ENCODE measurements around the gene IGFLR1. TPM values are rescaled to one million over a fixed set of nuclear protein-coding genes. Genes with fewer than 3 reads are reported as not detected.

Gene IGFLR1, protein sequence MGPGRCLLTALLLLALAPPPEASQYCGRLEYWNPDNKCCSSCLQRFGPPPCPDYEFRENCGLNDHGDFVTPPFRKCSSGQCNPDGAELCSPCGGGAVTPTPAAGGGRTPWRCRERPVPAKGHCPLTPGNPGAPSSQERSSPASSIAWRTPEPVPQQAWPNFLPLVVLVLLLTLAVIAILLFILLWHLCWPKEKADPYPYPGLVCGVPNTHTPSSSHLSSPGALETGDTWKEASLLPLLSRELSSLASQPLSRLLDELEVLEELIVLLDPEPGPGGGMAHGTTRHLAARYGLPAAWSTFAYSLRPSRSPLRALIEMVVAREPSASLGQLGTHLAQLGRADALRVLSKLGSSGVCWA
- 0.49 and 1.6 TPM in 2 replicates for total RNA-seq (2014; rRNA removed; shearing (Covaris generic))
- 4.9 and 12.9 TPM in 2 replicates for polyA plus RNA-seq (2014; cell fraction: nucleus; rRNA removed)

DNA sequence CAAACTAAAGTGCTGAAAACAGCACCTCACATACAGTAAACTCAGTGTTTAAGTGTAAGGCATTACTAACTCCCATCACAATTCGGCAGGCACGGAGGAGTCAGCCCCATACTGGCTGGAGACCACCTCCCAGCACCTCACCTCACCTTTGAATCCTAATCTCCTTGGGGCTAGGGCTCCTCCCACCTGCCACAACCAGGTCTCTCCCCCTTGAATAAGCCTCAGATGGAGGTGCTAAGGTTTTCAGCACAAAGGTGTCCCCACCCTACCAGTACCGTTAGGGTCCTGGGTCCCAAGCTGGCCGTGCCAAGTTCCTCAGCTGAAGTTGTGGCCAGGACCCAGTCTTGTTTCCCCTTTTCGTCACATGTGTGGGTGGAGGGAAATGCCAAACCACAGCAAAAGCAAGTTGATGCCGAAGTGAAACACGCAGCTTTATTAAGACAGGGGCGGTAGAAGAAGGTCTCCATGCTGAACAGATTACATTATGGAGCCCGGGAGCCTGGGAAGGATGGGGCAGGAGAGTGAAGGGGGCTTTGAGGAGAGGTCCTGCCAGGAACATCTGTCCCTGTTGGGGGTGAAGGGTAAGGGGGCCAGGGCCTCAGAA is at the start of gene IGFLR1:
Gene IGFLR1, minus strand, starts transcription at position 332 of the 604 bp plus-strand sequence. CDS start 1,272 bp downstream, outside the sequence.
- DNase-seq (ENCODE audit: extremely low read depth, low read depth): no peak

DNA sequence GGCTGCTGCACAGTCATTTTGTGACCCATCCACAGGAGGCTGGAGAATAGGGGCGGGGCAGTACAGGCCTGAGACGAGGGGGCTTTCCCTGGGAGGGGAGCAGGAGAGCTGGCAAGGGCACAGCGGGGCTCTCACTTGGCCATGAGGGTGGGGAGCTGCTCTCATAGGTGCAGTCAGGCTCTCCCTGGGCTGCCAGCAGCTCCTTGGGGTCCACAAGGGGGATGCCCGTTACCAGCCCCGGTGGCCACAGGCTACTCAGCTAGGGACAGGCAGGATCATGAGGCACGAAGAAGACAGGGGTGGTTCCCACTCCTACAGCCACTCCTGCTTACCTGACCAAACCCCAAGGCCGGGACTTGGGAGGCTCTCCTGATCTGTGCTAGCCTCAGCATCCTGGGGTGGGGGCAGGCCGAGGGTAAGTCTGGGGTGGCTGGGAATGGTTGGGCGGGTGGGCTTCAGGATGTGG is 49.6 kb upstream of the IGFLR1 start:
- no peak for DNase-seq (ENCODE audit: extremely low read depth, low read depth)

DNA sequence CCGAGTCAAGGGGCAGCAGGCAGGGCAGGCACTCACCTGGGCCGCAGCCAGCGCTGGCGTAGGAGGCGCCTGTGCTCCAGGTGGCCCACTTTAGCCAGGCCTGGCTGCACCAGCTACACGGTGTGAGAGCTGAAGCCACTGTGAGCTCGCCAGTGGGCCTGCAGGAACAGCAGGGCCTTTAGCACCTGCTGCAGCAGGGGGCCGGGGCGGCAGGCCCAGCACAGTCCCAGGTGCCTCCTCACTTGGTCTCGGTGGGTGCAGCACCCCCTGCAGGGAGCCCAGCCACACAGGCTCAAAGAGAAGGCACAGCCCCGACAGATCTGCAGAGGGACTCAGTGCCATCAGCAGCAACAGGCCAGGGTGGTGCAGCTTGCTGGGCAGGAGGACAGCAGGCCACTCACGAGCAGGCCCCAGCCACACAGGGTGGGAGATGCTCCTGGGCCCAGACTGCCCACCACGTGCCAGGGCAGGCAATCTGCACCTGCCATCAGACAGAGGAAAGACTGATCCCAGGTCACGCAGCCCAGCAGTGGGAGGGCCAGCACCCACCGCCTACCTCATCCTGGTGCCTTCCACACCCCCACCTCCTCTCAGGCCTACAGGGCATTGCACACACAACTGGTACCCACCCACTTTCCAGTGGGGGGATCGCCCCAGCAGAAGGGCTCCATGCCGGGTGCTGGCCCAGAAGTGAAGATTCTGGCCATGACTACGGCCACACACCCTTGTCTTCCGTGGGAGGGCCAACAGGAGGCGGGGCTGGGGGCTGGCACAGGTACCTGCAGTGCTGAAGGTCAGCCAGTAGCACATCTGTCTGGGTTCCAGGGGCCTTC is 48.9 kb upstream of the IGFLR1 start:
- no peak for DNase-seq (ENCODE audit: extremely low read depth, low read depth)

GRCh38 chr19:35789978-35790944 is 48.0 kb upstream of the IGFLR1 start:
- DNase-seq (ENCODE audit: extremely low read depth, low read depth): no peak

- DNase-seq (ENCODE audit: extremely low read depth, low read depth): no peak
These were observed 47.1 kb upstream of the IGFLR1 start for GRCh38 chr19:35789195-35789977.

DNA sequence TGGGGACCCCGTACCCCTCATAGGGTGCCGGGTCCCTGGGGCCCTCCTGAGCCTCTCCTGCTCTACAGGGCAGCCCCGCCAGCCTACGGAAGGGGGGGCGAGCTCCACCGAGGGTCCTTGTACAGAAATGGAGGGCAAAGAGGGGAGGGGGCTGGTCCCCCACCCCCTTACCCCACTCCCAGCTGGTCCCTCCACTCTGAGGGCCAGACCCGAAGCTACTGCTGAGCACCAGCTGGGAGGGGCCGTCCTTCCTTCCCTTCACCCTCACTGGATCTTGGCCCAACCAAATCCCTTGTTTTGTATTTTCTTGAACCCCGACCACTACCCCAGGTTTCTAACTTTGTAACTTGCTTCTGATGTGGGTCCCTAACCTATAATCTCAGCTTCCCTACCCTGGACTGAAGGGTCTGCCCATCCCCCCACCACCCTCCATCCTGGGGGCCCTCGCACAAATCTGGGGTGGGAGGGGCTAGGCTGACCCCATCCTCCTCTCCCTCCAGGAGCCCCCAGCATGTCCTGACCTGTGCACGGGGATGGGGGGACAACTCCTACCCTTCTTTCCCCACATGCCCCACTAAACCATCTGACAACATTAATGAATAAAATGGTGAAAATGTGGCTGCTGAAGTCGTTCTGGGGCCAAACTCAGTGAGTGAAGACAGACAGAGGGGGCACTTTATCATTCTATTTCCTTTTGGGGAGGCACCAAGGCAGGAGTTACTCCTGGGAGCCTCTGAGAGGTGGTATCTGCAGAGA is 46.1 kb upstream of the IGFLR1 start:
- DNase-seq (ENCODE audit: extremely low read depth, low read depth): no peak

DNA sequence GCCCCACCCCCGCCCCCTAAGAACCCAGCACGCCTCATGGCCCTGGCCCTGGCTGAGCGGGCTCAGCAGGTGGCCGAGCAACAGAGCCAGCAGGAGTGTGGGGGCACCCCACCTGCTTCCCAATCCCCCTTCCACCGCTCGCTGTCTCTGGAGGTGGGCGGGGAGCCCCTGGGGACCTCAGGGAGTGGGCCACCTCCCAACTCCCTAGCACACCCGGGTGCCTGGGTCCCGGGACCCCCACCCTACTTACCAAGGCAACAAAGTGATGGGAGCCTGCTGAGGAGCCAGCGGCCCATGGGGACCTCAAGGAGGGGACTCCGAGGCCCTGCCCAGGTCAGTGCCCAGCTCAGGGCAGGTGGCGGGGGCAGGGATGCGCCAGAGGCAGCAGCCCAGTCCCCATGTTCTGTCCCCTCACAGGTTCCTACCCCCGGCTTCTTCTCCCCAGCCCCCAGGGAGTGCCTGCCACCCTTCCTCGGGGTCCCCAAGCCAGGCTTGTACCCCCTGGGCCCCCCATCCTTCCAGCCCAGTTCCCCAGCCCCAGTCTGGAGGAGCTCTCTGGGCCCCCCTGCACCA is 45.1 kb upstream of the IGFLR1 start:
- DNase-seq (ENCODE audit: extremely low read depth, low read depth): no peak

DNA sequence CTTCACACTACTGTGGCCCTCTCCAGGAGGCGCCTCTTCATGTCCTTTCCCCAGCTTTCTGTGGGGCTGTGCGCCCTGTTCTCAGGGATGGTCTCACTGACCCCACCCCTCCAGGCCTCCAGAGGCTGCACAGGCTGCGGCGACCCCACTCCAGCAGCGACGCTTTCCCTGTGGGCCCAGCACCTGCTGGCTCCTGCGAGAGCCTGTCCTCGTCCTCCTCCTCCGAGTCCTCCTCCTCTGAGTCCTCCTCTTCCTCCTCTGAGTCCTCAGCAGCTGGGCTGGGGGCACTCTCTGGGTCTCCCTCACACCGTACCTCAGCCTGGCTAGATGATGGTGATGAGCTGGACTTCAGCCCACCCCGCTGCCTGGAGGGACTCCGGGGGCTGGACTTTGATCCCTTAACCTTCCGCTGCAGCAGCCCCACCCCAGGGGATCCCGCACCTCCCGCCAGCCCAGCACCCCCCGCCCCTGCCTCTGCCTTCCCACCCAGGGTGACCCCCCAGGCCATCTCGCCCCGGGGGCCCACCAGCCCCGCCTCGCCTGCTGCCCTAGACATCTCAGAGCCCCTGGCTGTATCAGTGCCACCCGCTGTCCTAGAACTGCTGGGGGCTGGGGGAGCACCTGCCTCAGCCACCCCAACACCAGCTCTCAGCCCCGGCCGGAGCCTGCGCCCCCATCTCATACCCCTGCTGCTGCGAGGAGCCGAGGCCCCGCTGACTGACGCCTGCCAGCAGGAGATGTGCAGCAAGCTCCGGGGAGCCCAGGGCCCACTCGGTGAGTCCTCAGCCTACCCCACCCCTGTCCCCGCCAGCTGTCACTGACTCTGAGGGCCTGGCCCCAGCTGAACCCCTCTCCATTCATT is 44.3 kb upstream of the IGFLR1 start:
- no peak for DNase-seq (ENCODE audit: extremely low read depth, low read depth)

DNA sequence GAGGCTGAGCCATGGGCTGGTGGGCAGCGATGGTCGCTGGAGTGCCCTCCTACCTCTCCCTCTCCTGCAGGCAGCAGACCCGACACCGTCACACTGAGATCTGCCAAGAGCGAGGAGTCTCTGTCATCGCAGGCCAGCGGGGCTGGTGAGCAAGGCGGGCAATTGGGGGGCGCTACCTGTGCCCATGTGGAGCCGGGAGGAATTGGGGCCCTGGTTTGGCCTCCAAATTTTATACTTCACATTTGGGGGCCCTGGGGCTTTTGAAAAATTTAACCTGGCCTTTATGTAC is 43.0 kb upstream of the IGFLR1 start:
- no peak for DNase-seq (ENCODE audit: extremely low read depth, low read depth)

DNA sequence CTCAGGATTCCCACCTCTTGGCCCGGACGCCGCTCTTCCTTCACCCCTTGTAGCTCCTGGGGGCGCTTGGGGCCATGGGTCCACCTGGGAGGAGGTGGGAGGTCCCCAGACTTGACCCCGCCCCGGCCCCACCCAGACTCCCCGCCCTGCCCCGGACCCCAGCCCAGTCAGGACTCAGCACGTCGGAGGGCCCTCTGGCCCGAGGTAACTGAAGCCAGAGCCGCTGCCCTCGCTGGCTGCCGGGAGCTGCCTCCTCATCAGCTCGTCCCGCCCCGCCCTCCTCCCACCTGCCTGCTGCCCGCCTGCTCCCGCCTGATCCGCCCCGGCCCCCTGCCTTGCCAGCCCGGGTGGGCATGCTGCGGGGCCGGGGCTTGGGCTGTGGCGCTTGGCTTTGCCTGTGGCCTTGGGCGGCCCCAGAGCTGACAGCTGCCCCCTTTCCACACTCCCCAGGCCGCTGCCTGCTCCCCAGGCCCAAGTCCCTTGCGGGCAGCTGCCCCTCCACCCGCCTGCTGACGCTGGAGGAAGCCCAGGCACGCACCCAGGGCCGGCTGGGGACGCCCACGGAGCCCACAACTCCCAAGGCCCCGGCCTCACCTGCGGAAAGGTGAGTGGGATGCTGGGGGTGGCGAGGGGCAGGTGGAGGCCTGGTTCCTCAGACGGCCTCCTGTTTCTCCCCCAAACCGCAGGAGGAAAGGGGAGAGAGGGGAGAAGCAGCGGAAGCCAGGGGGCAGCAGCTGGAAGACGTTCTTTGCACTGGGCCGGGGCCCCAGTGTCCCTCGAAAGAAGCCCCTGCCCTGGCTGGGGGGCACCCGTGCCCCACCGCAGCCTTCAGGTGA is 42.5 kb upstream of the IGFLR1 start:
- no peak for DNase-seq (ENCODE audit: extremely low read depth, low read depth)

DNA sequence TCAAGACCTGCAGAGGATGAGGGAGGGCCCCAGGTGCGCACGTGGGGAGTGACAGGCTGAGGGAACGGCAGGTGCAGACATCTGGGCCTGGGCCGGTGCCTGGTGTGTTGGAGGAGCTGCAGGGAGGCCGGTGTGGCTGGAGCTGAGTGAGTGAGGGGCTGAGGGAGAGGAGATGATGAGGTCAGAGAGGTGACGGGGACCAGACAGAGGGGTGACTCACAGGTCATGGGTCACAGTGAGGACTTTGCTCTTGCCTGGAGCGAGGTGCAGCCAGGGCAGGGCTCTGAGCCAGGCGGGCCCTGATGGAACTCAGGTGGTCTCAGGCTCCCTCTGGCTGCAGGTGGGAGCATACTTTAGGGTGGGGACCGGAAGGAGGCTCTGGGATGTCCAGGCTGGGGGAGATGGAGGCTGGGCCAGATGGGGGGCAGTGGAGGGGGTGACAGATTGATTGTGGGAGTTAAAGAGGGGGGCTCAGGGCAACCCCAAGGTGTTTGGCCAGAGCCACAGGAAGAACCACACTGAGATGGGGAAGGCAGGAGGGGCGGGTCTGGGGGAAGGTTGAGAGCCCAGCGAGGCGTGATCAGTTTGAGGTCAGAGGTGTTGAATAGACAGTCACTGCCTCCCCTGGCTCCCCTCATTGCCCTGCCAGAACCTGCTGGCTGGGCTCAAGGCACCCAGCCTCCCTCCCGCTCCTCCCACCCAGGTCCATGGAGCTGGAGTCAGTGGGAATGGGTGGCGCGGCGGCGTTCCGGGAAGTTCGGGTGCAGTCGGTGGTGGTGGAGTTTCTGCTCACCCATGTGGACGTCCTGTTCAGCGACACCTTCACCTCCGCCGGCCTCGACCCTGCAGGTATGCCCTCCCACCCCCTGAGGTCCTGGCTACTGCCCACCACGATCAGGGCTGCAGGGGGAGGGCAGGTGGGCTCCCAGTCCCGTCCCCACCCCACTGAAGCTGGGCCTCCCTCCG is 41.5 kb upstream of the IGFLR1 start:
- no peak for DNase-seq (ENCODE audit: extremely low read depth, low read depth)

DNA sequence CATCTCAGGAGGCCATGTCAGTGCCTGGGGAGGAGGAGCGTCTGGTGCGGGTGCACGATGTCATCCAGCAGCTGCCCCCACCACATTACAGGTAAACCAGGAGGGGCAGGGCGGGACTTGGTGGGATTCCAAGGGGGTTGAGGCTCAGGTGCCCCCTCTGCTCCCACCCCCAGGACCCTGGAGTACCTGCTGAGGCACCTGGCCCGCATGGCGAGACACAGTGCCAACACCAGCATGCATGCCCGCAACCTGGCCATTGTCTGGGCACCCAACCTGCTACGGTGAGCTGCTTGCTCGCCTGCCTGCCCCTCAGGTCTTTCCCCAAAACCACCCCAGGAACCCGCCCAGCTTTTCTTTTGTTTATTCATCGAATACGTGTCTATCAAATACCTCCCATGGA is 40.3 kb upstream of the IGFLR1 start:
- DNase-seq (ENCODE audit: extremely low read depth, low read depth): no peak

DNA sequence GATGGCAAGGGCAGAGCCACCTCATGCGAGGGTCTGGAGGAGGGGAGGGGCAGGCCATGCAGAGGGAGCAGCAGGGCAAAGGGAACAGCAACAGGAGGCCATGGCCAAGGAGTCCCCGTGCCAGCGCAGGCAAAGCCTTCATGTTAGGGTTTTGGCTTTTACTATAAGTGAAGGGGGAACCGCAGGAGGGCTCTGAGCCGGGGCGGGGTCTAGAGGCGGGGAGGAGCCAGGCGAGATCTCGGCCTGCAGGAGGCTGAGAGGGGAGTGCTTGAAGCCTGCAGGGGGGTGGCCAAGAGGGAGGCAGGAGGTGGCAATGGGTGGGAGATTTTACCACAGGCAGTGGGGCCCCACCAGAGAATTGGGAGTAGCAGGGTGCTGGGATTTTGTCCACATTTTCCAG is 39.4 kb upstream of the IGFLR1 start:
- no peak for DNase-seq (ENCODE audit: extremely low read depth, low read depth)

DNA sequence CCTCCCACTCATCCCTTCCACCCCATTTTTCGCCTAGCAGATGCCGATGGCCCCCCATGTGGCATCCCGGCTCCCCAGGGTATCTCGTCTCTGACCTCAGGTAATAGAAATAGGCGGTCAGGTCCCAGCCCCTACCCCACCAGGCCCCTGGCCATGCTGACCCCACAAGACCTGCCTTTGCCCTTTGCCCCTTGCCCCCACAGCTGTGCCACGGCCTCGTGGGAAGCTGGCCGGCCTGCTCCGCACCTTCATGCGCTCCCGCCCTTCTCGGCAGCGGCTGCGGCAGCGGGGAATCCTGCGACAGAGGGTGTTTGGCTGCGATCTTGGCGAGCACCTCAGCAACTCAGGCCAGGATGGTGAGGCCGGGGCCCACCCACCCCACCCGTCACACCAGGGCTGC is 38.5 kb upstream of the IGFLR1 start:
- no peak for DNase-seq (ENCODE audit: extremely low read depth, low read depth)

DNA sequence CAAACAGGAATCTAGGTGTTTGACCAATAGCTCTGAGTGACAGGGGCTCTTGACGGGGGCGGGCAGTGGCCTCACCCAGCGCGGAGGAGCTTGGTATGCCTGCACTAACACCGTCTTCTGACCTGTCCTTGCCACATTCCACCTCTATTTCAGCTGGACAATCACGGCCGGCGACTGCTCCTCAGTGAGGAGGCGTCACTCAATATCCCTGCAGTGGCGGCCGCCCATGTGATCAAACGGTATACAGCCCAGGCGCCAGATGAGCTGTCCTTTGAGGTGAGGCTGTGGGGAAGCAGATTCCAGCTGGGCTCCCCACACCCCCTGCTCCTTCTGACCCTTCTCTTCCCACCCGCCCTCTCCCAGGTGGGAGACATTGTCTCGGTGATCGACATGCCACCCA is 37.8 kb upstream of the IGFLR1 start:
- DNase-seq (ENCODE audit: extremely low read depth, low read depth): no peak

Measured in NCI-H460 (cell line).